GM08714 (cell line): ENCODE measurements around the gene MRPL21.
A peak's percentile ranks its signal among the peaks of the same experiment; 100 is the strongest.
"Not testable (repeated sequence)": the region's sequence is repeated elsewhere in the genome, so short reads cannot be mapped to it uniquely, and the experiment has no call there.

ENCODE experiments used
- H3K4me3 ChIP-seq: fragments of 200-500 bp; sonication (Bioruptor generic); 2 replicates; pipeline ENCODE4 v1.5.1; 2014; ENCODE audit warnings: mild to moderate bottlenecking, low read length, inconsistent platforms
- ZNF274 ChIP-seq: IDR thresholded peaks from 2 replicates; pipeline ENCODE4 v1.6.1; 2012; ENCODE audit warnings: mild to moderate bottlenecking, low read depth, low read length

Gene MRPL21

GRCh38 chr11:68908273-68908672 is 4.6 kb upstream of the MRPL21 start:
- no peak overlapping the region for H3K4me3 ChIP-seq
- no peak for TF ChIP-seq ZNF274

GRCh38 chr11:68905421-68906360 is 2.1 kb upstream of the MRPL21 start:
- H3K4me3 ChIP-seq = peak overlapping the region; percentile 87; the same call in 1 of the 2 replicates
- TF ChIP-seq ZNF274 = no peak

GRCh38 chr11:68904248-68904847 is 716 bp upstream of the MRPL21 start:
- peak overlapping the region; percentile 87 for H3K4me3 ChIP-seq
- TF ChIP-seq ZNF274 = no peak

GRCh38 chr11:68900835-68901381 is 2.7 kb downstream of the MRPL21 start:
- H3K4me3 ChIP-seq = no peak overlapping the region
- no peak for TF ChIP-seq ZNF274

- TF ChIP-seq ZNF274 = no peak
- H3K4me3 ChIP-seq = no peak overlapping the region
Measured at GRCh38 chr11:68897441-68897840, 6.2 kb downstream of the MRPL21 start.

- no peak overlapping the region for H3K4me3 ChIP-seq
- no peak for TF ChIP-seq ZNF274
Measured at GRCh38 chr11:68896171-68896959, 7.3 kb downstream of the MRPL21 start.

- no peak for TF ChIP-seq ZNF274
Measured at GRCh38 chr11:68893282-68893681, 10.3 kb downstream of the MRPL21 start.

GRCh38 chr11:68892576-68892975 is 11.1 kb downstream of the MRPL21 start:
- no peak overlapping the region for H3K4me3 ChIP-seq
- no peak for TF ChIP-seq ZNF274

More at GRCh38 chr11:68893282-68893681, 10.3 kb downstream of the MRPL21 start:
- H3K4me3 ChIP-seq = no peak overlapping the region

GRCh38 chr11:68891351-68891948 is 12.2 kb downstream of the MRPL21 start:
- no peak overlapping the region for H3K4me3 ChIP-seq
- no peak for TF ChIP-seq ZNF274

GRCh38 chr11:68890490-68891231 is 13.0 kb downstream of the MRPL21 start:
- TF ChIP-seq ZNF274 = no peak
- no peak overlapping the region for H3K4me3 ChIP-seq

- no peak for TF ChIP-seq ZNF274
- no peak overlapping the region for H3K4me3 ChIP-seq
Measured at GRCh38 chr11:68889948-68890446, 13.6 kb downstream of the MRPL21 start.

GRCh38 chr11:68884827-68885226 is 18.8 kb downstream of the MRPL21 start:
- not testable (repeated sequence) for H3K4me3 ChIP-seq

- no peak for TF ChIP-seq ZNF274
- no peak overlapping the region for H3K4me3 ChIP-seq
Measured at GRCh38 chr11:68882391-68882790, 21.2 kb downstream of the MRPL21 start.

GRCh38 chr11:68881320-68881719 is 22.3 kb downstream of the MRPL21 start:
- no peak for TF ChIP-seq ZNF274
- H3K4me3 ChIP-seq = no peak overlapping the region
